ENCODE data around the gene ARHGAP15. TPM values are rescaled to one million over a fixed set of nuclear protein-coding genes. Genes with fewer than 3 reads are reported as not detected.

ARHGAP15 gene
- polyA plus RNA-seq, 2 of the 4 experiments (the other 2 are of a cell fraction): 0.34 TPM; not detected in 1

DNA sequence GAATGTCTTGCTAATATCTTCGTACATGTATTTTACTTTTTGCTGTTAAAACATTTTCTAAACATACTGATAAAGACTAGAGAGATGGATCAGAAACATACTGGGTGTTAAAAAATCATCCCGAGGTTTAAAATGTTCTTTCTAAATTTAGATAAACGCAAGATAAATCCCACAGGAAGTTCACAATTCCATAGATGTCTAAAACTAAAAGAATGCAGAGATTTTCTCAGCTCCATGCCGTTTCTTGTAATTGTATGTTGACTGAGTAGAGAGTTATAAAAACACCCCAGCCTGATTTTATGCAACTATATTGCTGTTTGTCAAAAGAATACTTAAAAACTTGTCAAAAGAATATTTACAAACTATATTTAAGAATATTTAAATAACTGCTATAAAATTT is 455.7 kb downstream of the ARHGAP15 start:
- no peaks in the 10 kb centered on the region for H3K4me1 ChIP-seq
- no peak for ATAC-seq
- no peak for TF ChIP-seq HOXB5 (CRISPR knock-in tag; IDR thresholded peaks at IDR 0.05)
- TF ChIP-seq CHD4 (IDR thresholded peaks at IDR 0.05; ENCODE audit: borderline replicate concordance): no peak
- TF ChIP-seq, protein P1, sequence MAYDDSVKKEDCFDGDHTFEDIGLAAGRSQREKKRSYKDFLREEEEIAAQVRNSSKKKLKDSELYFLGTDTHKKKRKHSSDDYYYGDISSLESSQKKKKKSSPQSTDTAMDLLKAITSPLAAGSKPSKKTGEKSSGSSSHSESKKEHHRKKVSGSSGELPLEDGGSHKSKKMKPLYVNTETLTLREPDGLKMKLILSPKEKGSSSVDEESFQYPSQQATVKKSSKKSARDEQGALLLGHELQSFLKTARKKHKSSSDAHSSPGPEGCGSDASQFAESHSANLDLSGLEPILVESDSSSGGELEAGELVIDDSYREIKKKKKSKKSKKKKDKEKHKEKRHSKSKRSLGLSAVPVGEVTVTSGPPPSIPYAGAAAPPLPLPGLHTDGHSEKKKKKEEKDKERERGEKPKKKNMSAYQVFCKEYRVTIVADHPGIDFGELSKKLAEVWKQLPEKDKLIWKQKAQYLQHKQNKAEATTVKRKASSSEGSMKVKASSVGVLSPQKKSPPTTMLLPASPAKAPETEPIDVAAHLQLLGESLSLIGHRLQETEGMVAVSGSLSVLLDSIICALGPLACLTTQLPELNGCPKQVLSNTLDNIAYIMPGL (CRISPR knock-in tag; IDR thresholded peaks at IDR 0.05; ENCODE audit: borderline replicate concordance): no peak
- no peak for FAIRE-seq
- no peaks in the 10 kb centered on the region for H3K9me3 ChIP-seq
- ChIA-PET POLR2A (no interaction called here), CTCF (no interaction called here)
- H3K4me2 ChIP-seq: no peak overlapping the region
- no peak for DNase-seq (ENCODE audit: low read depth in 1 of 2, low spot score in 1 of 2)
- H3K27ac ChIP-seq: no peak overlapping the region
- no peak overlapping the region for H3K4me3 ChIP-seq
- WGBS (ENCODE audit: missing lambda C conversion rate): 13% methylated on average over 4 of the region's 4 CpGs

DNA sequence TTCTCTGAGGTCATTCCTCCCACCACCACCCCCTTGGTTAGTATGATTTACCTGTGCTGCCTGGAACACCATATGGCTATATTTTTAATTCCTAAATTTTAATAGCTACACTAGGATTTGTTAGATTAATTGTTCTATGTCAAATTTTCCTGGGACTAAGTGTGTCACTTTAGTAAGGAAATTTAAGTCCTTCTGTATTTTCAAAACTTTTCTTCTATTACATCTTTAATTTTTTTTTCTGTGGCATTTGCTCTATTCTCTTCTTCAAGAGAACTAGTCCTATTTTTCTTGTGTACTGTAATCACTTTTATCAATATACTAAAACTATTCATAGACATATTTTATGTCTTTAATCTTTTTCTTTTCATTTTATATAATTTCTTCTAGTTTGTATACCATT is 456.9 kb downstream of the ARHGAP15 start:
- Histone ChIP-seq H3K4me1 (no peaks in the 10 kb centered on the region), H3K27ac (no peak overlapping the region), H3K4me2 (no peak overlapping the region), H3K4me3 (no peak overlapping the region), H3K9me3 (no peaks in the 10 kb centered on the region)
- TF ChIP-seq, protein P2, sequence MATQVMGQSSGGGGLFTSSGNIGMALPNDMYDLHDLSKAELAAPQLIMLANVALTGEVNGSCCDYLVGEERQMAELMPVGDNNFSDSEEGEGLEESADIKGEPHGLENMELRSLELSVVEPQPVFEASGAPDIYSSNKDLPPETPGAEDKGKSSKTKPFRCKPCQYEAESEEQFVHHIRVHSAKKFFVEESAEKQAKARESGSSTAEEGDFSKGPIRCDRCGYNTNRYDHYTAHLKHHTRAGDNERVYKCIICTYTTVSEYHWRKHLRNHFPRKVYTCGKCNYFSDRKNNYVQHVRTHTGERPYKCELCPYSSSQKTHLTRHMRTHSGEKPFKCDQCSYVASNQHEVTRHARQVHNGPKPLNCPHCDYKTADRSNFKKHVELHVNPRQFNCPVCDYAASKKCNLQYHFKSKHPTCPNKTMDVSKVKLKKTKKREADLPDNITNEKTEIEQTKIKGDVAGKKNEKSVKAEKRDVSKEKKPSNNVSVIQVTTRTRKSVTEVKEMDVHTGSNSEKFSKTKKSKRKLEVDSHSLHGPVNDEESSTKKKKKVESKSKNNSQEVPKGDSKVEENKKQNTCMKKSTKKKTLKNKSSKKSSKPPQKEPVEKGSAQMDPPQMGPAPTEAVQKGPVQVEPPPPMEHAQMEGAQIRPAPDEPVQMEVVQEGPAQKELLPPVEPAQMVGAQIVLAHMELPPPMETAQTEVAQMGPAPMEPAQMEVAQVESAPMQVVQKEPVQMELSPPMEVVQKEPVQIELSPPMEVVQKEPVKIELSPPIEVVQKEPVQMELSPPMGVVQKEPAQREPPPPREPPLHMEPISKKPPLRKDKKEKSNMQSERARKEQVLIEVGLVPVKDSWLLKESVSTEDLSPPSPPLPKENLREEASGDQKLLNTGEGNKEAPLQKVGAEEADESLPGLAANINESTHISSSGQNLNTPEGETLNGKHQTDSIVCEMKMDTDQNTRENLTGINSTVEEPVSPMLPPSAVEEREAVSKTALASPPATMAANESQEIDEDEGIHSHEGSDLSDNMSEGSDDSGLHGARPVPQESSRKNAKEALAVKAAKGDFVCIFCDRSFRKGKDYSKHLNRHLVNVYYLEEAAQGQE (IDR thresholded peaks at IDR 0.05): no peak
- no peak for TF ChIP-seq HOXA7 (CRISPR knock-in tag; IDR thresholded peaks at IDR 0.05)
- no peak for TF ChIP-seq FOSB (CRISPR knock-in tag; IDR thresholded peaks at IDR 0.05)
- ATAC-seq: no peak
- ChIA-PET CTCF (no interaction called here), POLR2A (no interaction called here)
- no peak for FAIRE-seq
- no peak for DNase-seq (ENCODE audit: low read depth in 1 of 2, low spot score in 1 of 2)

DNA sequence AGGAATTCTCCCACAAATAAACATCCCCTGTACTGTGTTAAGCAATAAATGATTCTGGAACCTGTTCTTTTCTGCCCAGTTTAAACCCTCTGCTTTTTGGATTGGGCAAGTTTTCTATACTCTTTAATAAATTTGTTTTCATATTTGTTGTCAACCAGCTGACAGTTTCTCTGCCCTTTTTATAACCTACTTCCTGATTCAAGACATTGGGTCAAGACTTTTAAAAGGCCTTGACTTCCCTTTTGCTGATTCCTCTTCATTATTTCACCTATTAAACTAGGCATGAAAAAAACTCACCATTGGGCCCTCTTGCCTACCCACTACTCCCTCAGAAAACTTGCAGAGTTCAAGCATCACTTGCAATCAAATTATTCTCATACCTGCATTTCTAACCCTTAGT is 459.5 kb downstream of the ARHGAP15 start:
- Histone ChIP-seq H3K4me3 (no peak overlapping the region), H3K4me2 (no peak overlapping the region), H3K4me1 (no peaks in the 10 kb centered on the region), H3K27ac (no peak overlapping the region), H3K9me3 (no peaks in the 10 kb centered on the region)
- ChIA-PET POLR2A (no interaction called here), CTCF (interaction anchor here (0.7 kb wide), 1 partner anchor 11 kb away, joined by 3 read pairs; no protein-coding TSS in a partner anchor)
- DNase-seq (ENCODE audit: low read depth in 1 of 2, low spot score in 1 of 2) (no peak), FAIRE-seq (no peak), ATAC-seq (no peak)
- TF ChIP-seq HOXB13 (CRISPR knock-in tag; IDR thresholded peaks at IDR 0.05; ENCODE audit: low read depth) (no peak), RFX5 (IDR thresholded peaks at IDR 0.05) (no peak), CBX8 (IDR thresholded peaks at IDR 0.05) (no peak), NFE2L2 (conservative IDR thresholded peaks at IDR 0.05; ENCODE audit: low read length) (no peak), MAZ (IDR thresholded peaks at IDR 0.05; ENCODE audit: borderline replicate concordance, low read depth, low read length) (no peak), ZC3H11A (IDR thresholded peaks at IDR 0.05) (no peak), ZFP36 (IDR thresholded peaks at IDR 0.05; ENCODE audit: borderline replicate concordance, partially characterized antibody) (no peak), EHF (CRISPR knock-in tag; IDR thresholded peaks at IDR 0.05) (no peak), POLR2A (IDR thresholded peaks at IDR 0.05; ENCODE audit: low read length) (no peak), NPAS2 (CRISPR knock-in tag; IDR thresholded peaks at IDR 0.05; ENCODE audit: borderline replicate concordance) (no peak), GATA3 (IDR thresholded peaks at IDR 0.05; ENCODE audit: borderline replicate concordance) (no peak), HOXB5 (CRISPR knock-in tag; IDR thresholded peaks at IDR 0.05) (no peak), POLR2AphosphoS2 (conservative IDR thresholded peaks at IDR 0.05; ENCODE audit: low read length) (no peak), FOXS1 (CRISPR knock-in tag; IDR thresholded peaks at IDR 0.05) (no peak), RCOR1 (IDR thresholded peaks at IDR 0.05; ENCODE audit: low read depth, low read length) (no peak)
- TF ChIP-seq, protein P1 (CRISPR knock-in tag; IDR thresholded peaks at IDR 0.05; ENCODE audit: borderline replicate concordance): no peak
- TF ChIP-seq, protein P3, sequence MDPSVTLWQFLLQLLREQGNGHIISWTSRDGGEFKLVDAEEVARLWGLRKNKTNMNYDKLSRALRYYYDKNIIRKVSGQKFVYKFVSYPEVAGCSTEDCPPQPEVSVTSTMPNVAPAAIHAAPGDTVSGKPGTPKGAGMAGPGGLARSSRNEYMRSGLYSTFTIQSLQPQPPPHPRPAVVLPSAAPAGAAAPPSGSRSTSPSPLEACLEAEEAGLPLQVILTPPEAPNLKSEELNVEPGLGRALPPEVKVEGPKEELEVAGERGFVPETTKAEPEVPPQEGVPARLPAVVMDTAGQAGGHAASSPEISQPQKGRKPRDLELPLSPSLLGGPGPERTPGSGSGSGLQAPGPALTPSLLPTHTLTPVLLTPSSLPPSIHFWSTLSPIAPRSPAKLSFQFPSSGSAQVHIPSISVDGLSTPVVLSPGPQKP (IDR thresholded peaks at IDR 0.05; ENCODE audit: low read depth, low read length): no peak
- TF ChIP-seq, protein P4, sequence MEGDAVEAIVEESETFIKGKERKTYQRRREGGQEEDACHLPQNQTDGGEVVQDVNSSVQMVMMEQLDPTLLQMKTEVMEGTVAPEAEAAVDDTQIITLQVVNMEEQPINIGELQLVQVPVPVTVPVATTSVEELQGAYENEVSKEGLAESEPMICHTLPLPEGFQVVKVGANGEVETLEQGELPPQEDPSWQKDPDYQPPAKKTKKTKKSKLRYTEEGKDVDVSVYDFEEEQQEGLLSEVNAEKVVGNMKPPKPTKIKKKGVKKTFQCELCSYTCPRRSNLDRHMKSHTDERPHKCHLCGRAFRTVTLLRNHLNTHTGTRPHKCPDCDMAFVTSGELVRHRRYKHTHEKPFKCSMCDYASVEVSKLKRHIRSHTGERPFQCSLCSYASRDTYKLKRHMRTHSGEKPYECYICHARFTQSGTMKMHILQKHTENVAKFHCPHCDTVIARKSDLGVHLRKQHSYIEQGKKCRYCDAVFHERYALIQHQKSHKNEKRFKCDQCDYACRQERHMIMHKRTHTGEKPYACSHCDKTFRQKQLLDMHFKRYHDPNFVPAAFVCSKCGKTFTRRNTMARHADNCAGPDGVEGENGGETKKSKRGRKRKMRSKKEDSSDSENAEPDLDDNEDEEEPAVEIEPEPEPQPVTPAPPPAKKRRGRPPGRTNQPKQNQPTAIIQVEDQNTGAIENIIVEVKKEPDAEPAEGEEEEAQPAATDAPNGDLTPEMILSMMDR (IDR thresholded peaks at IDR 0.05): no peak

Data from A549 (cell line).